ENCODE data around the gene SETBP1. TPM values are rescaled to one million over a fixed set of nuclear protein-coding genes. Genes with fewer than 3 reads are reported as not detected.

Gene SETBP1
- total and polyA plus RNA-seq, 9 of the 15 experiments (the other 6 are each of a cell fraction or from before 2014, with no cell fraction given) = under 0.01 to 0.13 (median 0.04) TPM

- TF ChIP-seq ZNF449 (CRISPR knock-in tag; IDR thresholded peaks at IDR 0.05) (no peak), KLF13 (tag; IDR thresholded peaks at IDR 0.05; ENCODE audit: borderline replicate concordance, low read depth) (no peak), CCNT2 (IDR thresholded peaks at IDR 0.05; ENCODE audit: borderline replicate concordance, extremely low read depth, insufficient read length, low read depth, low read length) (no peak), TCF3 (CRISPR knock-in tag; IDR thresholded peaks at IDR 0.05) (peak; percentile 30; the same call in 1 of the 2 replicates), STAG1 (CRISPR knock-in tag; IDR thresholded peaks at IDR 0.05; ENCODE audit: borderline replicate concordance) (no peak), NRF1 (conservative IDR thresholded peaks at IDR 0.05 in 1 of 2, IDR thresholded peaks at IDR 0.05 in 1 of 2) (no peak), POLR2H (tag; IDR thresholded peaks at IDR 0.05; ENCODE audit: low read depth) (no peak), NONO (IDR thresholded peaks at IDR 0.05; ENCODE audit: low read depth in 2 of 2, low read length in 1 of 2) (no peak), TOE1 (IDR thresholded peaks at IDR 0.05; ENCODE audit: borderline replicate concordance) (no peak), TOE1 (CRISPR knock-in tag; IDR thresholded peaks at IDR 0.05; ENCODE audit: borderline replicate concordance, low read depth) (no peak), ZNF696 (CRISPR knock-in tag; conservative IDR thresholded peaks at IDR 0.05) (no peak), HEY1 (CRISPR knock-in tag; IDR thresholded peaks at IDR 0.05; ENCODE audit: borderline replicate concordance) (no peak), HBP1 (CRISPR knock-in tag; IDR thresholded peaks at IDR 0.05) (no peak), LCOR (CRISPR knock-in tag; IDR thresholded peaks at IDR 0.05) (no peak), BRD4 (IDR thresholded peaks at IDR 0.05) (no peak), ZMIZ1 (IDR thresholded peaks at IDR 0.05; ENCODE audit: low read depth in 2 of 2, low read length in 2 of 2) (no peak), MTA2 (IDR thresholded peaks at IDR 0.05; ENCODE audit: low read depth) (peak; percentile 43; the same call in 1 of the 2 replicates), ZSCAN29 (IDR thresholded peaks at IDR 0.05) (no peak), NR0B1 (IDR thresholded peaks at IDR 0.05; ENCODE audit: partially characterized antibody) (no peak), MXI1 (IDR thresholded peaks at IDR 0.05; ENCODE audit: low read depth, low read length) (no peak), CBX8 (IDR thresholded peaks at IDR 0.05; ENCODE audit: borderline replicate concordance, extremely low read depth, low read depth, low read length, poor library complexity, severe bottlenecking) (no peak)
These were observed 188.8 kb downstream of the SETBP1 start (continued) for GRCh38 chr18:44869533-44869932.
